ENCODE data around the gene NCKAP5L.
"Not testable (repeated sequence)": the region's sequence is repeated elsewhere in the genome, so short reads cannot be mapped to it uniquely, and the experiment has no call there.

Gene NCKAP5L

DNA sequence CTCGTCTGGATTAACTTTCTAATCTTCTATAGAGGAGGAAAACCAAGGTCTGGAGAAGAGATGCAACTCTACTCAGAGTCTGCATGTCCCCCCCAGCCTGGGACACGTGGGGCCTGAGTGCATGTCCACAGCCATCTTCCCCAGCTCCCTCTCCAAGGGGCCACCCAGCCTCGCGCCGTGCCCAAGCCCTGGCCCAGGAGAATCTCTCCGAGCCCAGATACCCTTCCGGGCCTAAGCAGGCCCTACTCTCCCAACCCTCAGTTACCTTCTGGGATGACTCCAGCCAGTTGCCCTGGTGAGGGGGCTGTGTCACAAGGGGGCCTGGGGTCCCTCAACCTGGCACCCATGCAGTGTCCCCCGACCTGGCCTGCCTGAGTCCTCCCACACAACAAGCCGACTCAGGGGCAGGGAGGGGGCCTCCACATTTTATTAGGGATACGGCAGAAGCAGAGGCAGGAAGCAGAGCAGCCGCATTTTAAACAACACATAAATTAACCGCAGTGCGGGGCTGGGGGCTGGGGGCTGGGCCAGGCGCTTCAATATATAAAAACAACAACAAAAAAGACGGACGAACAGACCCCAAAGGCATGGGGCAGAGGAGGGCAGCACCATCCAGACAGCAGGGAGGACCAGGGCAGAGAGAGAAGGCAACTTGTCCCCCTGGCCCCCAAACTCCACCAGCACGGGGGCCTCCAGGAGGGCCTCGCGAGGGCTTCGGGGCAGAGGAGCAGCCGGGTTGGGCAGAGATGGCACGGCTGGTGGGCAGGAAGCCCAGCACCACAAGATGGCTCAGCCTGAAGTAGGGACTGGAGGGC, 37.3 kb downstream of the NCKAP5L start:
- no peak overlapping the region for H3K9ac ChIP-seq (ENCODE audit: low read depth, low read length)
- H3K4me1 ChIP-seq (ENCODE audit: control insufficient read depth, insufficient read depth, low read length): no peaks in the 10 kb centered on the region
- H3K27me3 ChIP-seq (ENCODE audit: control insufficient read depth, insufficient read depth, low read length): no peaks in the 10 kb centered on the region
- 0 out of 2 replicates have a peak, but pooled peaks cover 2% of the 10 kb centered on the region for H3K36me3 ChIP-seq (ENCODE audit: control insufficient read depth, insufficient read depth, low read length)
- H3K9me3 ChIP-seq (ENCODE audit: control insufficient read depth, insufficient read depth, low read length): no peaks in the 10 kb centered on the region
- H3K4me3 ChIP-seq (ENCODE audit: low read depth, low read length): no peak overlapping the region
- no peak overlapping the region for H3K27ac ChIP-seq (ENCODE audit: low read depth, low read length)

DNA sequence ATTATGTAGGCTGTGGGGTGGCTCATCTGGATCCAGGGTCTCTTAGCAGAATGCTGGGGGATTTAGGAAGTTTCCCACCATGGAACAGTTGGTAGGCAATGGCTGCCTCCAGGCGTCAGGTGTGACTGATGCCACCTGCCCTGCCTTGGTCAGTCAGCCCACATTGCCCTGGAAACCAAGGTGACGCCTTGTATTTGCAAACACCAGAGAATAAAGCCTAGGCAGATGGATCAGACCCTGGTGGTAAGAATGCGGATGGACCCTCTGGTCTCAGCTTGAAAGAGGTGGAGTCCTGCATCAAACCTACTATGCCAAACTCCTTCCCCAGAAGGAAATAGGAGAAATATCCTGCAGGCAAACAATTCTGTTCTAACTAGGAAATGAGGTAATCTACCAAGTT, 38.2 kb downstream of the NCKAP5L start:
- no peak overlapping the region for H3K4me3 ChIP-seq (ENCODE audit: low read depth, low read length)
- H3K27ac ChIP-seq (ENCODE audit: low read depth, low read length): no peak overlapping the region
- H3K36me3 ChIP-seq (ENCODE audit: control insufficient read depth, insufficient read depth, low read length): no peaks in the 10 kb centered on the region
- no peaks in the 10 kb centered on the region for H3K27me3 ChIP-seq (ENCODE audit: control insufficient read depth, insufficient read depth, low read length)
- H3K9me3 ChIP-seq (ENCODE audit: control insufficient read depth, insufficient read depth, low read length): no peaks in the 10 kb centered on the region
- H3K4me1 ChIP-seq (ENCODE audit: control insufficient read depth, insufficient read depth, low read length): no peaks in the 10 kb centered on the region
- no peak overlapping the region for H3K9ac ChIP-seq (ENCODE audit: low read depth, low read length)

GRCh38 chr12:49787672-49788071, 40.5 kb downstream of the NCKAP5L start:
- no peaks in the 10 kb centered on the region for H3K36me3 ChIP-seq (ENCODE audit: control insufficient read depth, insufficient read depth, low read length)
- H3K4me3 ChIP-seq (ENCODE audit: low read depth, low read length): no peak overlapping the region
- no peaks in the 10 kb centered on the region for H3K9me3 ChIP-seq (ENCODE audit: control insufficient read depth, insufficient read depth, low read length)
- H3K4me1 ChIP-seq (ENCODE audit: control insufficient read depth, insufficient read depth, low read length): no peaks in the 10 kb centered on the region
- no peak overlapping the region for H3K27ac ChIP-seq (ENCODE audit: low read depth, low read length)
- no peaks in the 10 kb centered on the region for H3K27me3 ChIP-seq (ENCODE audit: control insufficient read depth, insufficient read depth, low read length)
- H3K9ac ChIP-seq (ENCODE audit: low read depth, low read length): no peak overlapping the region

GRCh38 chr12:49784756-49785409, 43.3 kb downstream of the NCKAP5L start:
- no peak overlapping the region for H3K9ac ChIP-seq (ENCODE audit: low read depth, low read length)
- no peaks in the 10 kb centered on the region for H3K9me3 ChIP-seq (ENCODE audit: control insufficient read depth, insufficient read depth, low read length)
- no peaks in the 10 kb centered on the region for H3K4me1 ChIP-seq (ENCODE audit: control insufficient read depth, insufficient read depth, low read length)
- H3K36me3 ChIP-seq (ENCODE audit: control insufficient read depth, insufficient read depth, low read length): no peaks in the 10 kb centered on the region
- H3K4me3 ChIP-seq (ENCODE audit: low read depth, low read length): no peak overlapping the region
- H3K27me3 ChIP-seq (ENCODE audit: control insufficient read depth, insufficient read depth, low read length): peaks cover 7% of the 10 kb centered on the region; the same call in 1 of the 2 replicates
- no peak overlapping the region for H3K27ac ChIP-seq (ENCODE audit: low read depth, low read length)

DNA sequence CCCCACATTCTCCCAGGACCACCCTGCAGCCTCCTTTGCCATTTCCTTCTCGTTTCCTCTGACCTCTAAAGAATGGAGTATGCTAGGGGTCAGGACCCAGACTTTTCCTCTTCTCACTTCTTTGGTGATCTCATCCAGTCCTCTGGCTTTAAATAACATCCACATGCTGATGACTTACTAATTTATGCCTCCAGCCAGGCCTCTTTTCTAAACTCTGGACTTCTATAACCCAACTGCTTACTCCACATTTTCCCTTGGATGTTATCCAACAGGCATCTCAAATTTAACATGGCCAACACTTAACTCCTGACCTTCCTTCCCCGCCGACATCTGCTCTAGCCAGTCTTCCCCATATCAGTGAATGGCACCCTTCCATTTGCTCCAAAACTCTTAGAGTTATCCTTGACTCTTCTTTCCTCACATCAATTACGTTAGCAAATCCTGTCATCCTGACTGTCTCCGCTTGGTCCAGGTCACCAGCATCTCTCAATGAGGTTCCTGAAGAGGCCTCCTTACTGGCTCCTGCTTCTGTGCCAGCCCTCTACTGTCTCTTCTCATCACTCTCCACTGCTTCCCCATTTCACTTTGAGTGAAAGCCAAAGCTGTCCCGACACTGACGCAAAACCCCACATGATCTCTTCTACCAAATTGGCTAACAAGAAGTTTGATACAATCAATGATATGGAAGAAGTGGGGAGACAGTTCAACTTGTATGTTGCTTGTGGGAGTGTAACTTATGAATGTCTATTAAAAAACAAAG, 44.1 kb downstream of the NCKAP5L start:
- H3K4me1 ChIP-seq (ENCODE audit: control insufficient read depth, insufficient read depth, low read length): no peaks in the 10 kb centered on the region
- H3K9me3 ChIP-seq (ENCODE audit: control insufficient read depth, insufficient read depth, low read length): no peaks in the 10 kb centered on the region
- H3K27me3 ChIP-seq (ENCODE audit: control insufficient read depth, insufficient read depth, low read length): peaks cover 11% of the 10 kb centered on the region; the same call in 1 of the 2 replicates
- H3K27ac ChIP-seq (ENCODE audit: low read depth, low read length): no peak overlapping the region
- no peaks in the 10 kb centered on the region for H3K36me3 ChIP-seq (ENCODE audit: control insufficient read depth, insufficient read depth, low read length)
- H3K9ac ChIP-seq (ENCODE audit: low read depth, low read length): no peak overlapping the region
- H3K4me3 ChIP-seq (ENCODE audit: low read depth, low read length): no peak overlapping the region

- not testable (repeated sequence) for H3K9me3 ChIP-seq (ENCODE audit: control insufficient read depth, insufficient read depth, low read length); H3K36me3 ChIP-seq (ENCODE audit: control insufficient read depth, insufficient read depth, low read length); H3K9ac ChIP-seq (ENCODE audit: low read depth, low read length); H3K27ac ChIP-seq (ENCODE audit: low read depth, low read length); H3K4me3 ChIP-seq (ENCODE audit: low read depth, low read length); H3K4me1 ChIP-seq (ENCODE audit: control insufficient read depth, insufficient read depth, low read length)
- H3K27me3 ChIP-seq (ENCODE audit: control insufficient read depth, insufficient read depth, low read length): peaks cover 11% of the 10 kb centered on the region; the same call in 1 of the 2 replicates
Measured at GRCh38 chr12:49780914-49781313, 47.3 kb downstream of the NCKAP5L start.

GRCh38 chr12:49779581-49779980, 48.6 kb downstream of the NCKAP5L start:
- no peak overlapping the region for H3K27ac ChIP-seq (ENCODE audit: low read depth, low read length)
- no peak overlapping the region for H3K4me3 ChIP-seq (ENCODE audit: low read depth, low read length)
- H3K9ac ChIP-seq (ENCODE audit: low read depth, low read length): no peak overlapping the region
- no peaks in the 10 kb centered on the region for H3K9me3 ChIP-seq (ENCODE audit: control insufficient read depth, insufficient read depth, low read length)
- peaks cover 11% of the 10 kb centered on the region; the same call in 1 of the 2 replicates for H3K27me3 ChIP-seq (ENCODE audit: control insufficient read depth, insufficient read depth, low read length)
- H3K4me1 ChIP-seq (ENCODE audit: control insufficient read depth, insufficient read depth, low read length): 0 out of 2 replicates have a peak, but pooled peaks cover 2% of the 10 kb centered on the region
- H3K36me3 ChIP-seq (ENCODE audit: control insufficient read depth, insufficient read depth, low read length): no peaks in the 10 kb centered on the region

DNA sequence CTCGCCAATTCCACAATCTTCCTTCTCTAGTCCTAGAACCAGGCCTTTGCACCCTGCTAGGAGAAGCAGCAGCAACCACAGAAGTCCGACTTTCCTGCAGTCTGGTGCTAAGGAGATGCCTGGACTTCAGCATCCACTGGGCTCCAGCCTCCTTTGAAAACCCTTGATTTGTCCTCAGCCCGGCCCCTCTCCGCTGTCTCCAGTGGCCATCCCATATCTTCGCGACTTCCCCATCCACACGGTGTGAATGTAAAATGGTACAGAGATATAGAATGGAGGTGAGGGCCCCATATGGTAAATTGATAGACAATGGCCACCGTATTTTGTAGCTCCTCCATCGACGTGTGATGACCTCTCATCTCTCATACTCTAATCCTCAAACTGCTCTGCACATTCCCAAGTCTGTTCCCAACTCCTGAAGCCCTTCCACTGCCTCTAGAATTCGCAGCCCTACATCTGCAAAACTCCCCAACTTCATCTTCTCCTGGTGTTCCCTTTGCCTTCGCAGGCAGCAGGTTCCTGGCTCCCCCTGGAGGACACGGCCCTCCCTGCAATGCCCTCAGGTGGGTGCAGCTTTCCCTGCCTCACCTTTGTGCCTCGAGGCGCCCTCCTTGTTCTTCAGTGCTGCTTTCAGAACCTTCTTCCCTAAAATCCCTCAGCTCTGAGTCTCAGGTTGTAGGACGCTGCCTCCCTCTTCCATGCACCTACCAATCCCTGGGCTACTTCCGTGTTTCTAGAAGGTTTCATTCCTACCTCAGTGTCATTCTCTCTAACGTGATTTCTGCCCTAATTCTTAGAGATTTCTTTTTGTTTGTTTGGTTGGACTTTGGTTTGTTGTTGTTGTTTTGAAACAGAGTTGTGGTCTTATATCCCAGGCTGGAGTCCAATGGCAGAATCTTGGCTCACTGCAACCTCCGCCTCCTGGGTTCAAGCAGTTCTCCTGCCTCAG, 50.1 kb downstream of the NCKAP5L start:
- Histone ChIP-seq H3K36me3 (ENCODE audit: control insufficient read depth, insufficient read depth, low read length) (no peaks in the 10 kb centered on the region), H3K9me3 (ENCODE audit: control insufficient read depth, insufficient read depth, low read length) (no peaks in the 10 kb centered on the region), H3K9ac (ENCODE audit: low read depth, low read length) (no peak overlapping the region), H3K4me1 (ENCODE audit: control insufficient read depth, insufficient read depth, low read length) (0 out of 2 replicates have a peak, but pooled peaks cover 2% of the 10 kb centered on the region), H3K4me3 (ENCODE audit: low read depth, low read length) (no peak overlapping the region), H3K27me3 (ENCODE audit: control insufficient read depth, insufficient read depth, low read length) (peaks cover 11% of the 10 kb centered on the region; the same call in 1 of the 2 replicates), H3K27ac (ENCODE audit: low read depth, low read length) (no peak overlapping the region)

DNA sequence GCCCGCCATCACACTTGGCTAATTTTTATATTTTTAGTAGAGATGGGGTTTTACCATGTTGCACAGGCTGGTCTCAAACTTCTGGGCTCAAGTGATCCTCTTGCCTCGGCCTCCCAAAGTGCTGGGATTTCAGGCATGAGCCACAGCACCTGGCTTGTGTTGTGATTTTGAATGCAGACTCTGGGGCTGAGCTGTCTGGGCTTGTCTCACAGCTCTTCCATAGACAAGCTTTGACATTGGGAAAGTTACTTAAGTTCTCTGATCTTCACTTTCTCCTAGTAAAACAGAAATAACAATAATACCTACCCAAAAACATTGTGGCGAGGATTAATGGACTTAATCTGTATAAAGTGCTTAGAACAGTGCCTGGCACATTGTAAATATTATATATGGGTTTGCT, 50.9 kb downstream of the NCKAP5L start:
- no peaks in the 10 kb centered on the region for H3K9me3 ChIP-seq (ENCODE audit: control insufficient read depth, insufficient read depth, low read length)
- peaks cover 11% of the 10 kb centered on the region; the same call in 1 of the 2 replicates for H3K27me3 ChIP-seq (ENCODE audit: control insufficient read depth, insufficient read depth, low read length)
- H3K4me3 ChIP-seq (ENCODE audit: low read depth, low read length): no peak overlapping the region
- 0 out of 2 replicates have a peak, but pooled peaks cover 2% of the 10 kb centered on the region for H3K4me1 ChIP-seq (ENCODE audit: control insufficient read depth, insufficient read depth, low read length)
- no peaks in the 10 kb centered on the region for H3K36me3 ChIP-seq (ENCODE audit: control insufficient read depth, insufficient read depth, low read length)
- no peak overlapping the region for H3K27ac ChIP-seq (ENCODE audit: low read depth, low read length)
- no peak overlapping the region for H3K9ac ChIP-seq (ENCODE audit: low read depth, low read length)

GRCh38 chr12:49776858-49777257, 51.4 kb downstream of the NCKAP5L start:
- no peaks in the 10 kb centered on the region for H3K36me3 ChIP-seq (ENCODE audit: control insufficient read depth, insufficient read depth, low read length)
- H3K9me3 ChIP-seq (ENCODE audit: control insufficient read depth, insufficient read depth, low read length): no peaks in the 10 kb centered on the region
- no peak overlapping the region for H3K9ac ChIP-seq (ENCODE audit: low read depth, low read length)
- H3K27me3 ChIP-seq (ENCODE audit: control insufficient read depth, insufficient read depth, low read length): peaks cover 11% of the 10 kb centered on the region; the same call in 1 of the 2 replicates
- H3K4me3 ChIP-seq (ENCODE audit: low read depth, low read length): no peak overlapping the region
- 0 out of 2 replicates have a peak, but pooled peaks cover 2% of the 10 kb centered on the region for H3K4me1 ChIP-seq (ENCODE audit: control insufficient read depth, insufficient read depth, low read length)
- H3K27ac ChIP-seq (ENCODE audit: low read depth, low read length): no peak overlapping the region

Data from HUES48 (cell line).